Neural progenitor cell (in vitro differentiated cells): ENCODE measurements around the gene NDRG2.
"Not testable (repeated sequence)": the region's sequence is repeated elsewhere in the genome, so short reads cannot be mapped to it uniquely, and the experiment has no call there.

ENCODE experiments used
- EZH2 ChIP-seq: fragments of 200-600 bp; sonication (generic); IDR thresholded peaks from 2 replicates; pipeline ENCODE4 v1.6.1; 2017; ENCODE audit warnings: antibody characterized with exemption, mild to moderate bottlenecking, moderate library complexity
- EZH2phosphoT487 ChIP-seq: fragments of 200-600 bp; sonication (generic); IDR thresholded peaks from 2 replicates; pipeline ENCODE4 v1.6.1; 2017; ENCODE audit warnings: antibody characterized with exemption
- TF ChIP-seq, protein P1 (sequence below): fragments of 200-600 bp; sonication (generic); IDR thresholded peaks from 2 replicates; pipeline ENCODE4 v1.5.1; 2017; ENCODE audit warnings: antibody characterized with exemption, mild to moderate bottlenecking

- not testable (repeated sequence) for TF ChIP-seq EZH2, EZH2phosphoT487
- TF ChIP-seq, protein P1, sequence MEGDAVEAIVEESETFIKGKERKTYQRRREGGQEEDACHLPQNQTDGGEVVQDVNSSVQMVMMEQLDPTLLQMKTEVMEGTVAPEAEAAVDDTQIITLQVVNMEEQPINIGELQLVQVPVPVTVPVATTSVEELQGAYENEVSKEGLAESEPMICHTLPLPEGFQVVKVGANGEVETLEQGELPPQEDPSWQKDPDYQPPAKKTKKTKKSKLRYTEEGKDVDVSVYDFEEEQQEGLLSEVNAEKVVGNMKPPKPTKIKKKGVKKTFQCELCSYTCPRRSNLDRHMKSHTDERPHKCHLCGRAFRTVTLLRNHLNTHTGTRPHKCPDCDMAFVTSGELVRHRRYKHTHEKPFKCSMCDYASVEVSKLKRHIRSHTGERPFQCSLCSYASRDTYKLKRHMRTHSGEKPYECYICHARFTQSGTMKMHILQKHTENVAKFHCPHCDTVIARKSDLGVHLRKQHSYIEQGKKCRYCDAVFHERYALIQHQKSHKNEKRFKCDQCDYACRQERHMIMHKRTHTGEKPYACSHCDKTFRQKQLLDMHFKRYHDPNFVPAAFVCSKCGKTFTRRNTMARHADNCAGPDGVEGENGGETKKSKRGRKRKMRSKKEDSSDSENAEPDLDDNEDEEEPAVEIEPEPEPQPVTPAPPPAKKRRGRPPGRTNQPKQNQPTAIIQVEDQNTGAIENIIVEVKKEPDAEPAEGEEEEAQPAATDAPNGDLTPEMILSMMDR, result not testable (repeated sequence)
Measured at GRCh38 chr14:21009721-21010120, 15.1 kb downstream of the NDRG2 start.
